Lower leg skin (tissue), 4 donors: ENCODE data around the gene GALNT14. TPM values are rescaled to one million over a fixed set of nuclear protein-coding genes. Genes with fewer than 3 reads are reported as not detected.
A peak's percentile ranks its signal among the peaks of the same experiment; 100 is the strongest.

Source experiments
- DNase-seq, 2 donors: peaks; one replicate each; pipeline ENCODE4 v3.0.0-alpha.2; 2019; ENCODE audit warnings: low spot score in 2 of 2
- H3K4me3 ChIP-seq: fragments of 200-600 bp; sonication (generic); 2 replicates; pipeline ENCODE4 v1.5.1; 2017; ENCODE audit warnings: mild to moderate bottlenecking, low read depth; ENCODE audit not compliant: poor library complexity, severe bottlenecking
- CTCF ChIP-seq, 3 donors: fragments of 450-650 bp; IDR thresholded peaks; one replicate each; pipeline ENCODE4 v1.5.1; 2016; ENCODE audit warnings: antibody characterized with exemption in 3 of 3, mild to moderate bottlenecking in 3 of 3, moderate library complexity in 2 of 3
- POLR2A ChIP-seq, 2 donors: fragments of 450-650 bp; IDR thresholded peaks; one replicate each; pipeline ENCODE4 v1.6.1; 2016 to 2017; ENCODE audit warnings: antibody characterized with exemption in 2 of 2, mild to moderate bottlenecking in 1 of 2, moderate library complexity in 1 of 2
- WGBS, 2 donors: methylation state at CpG; one replicate each; pipeline ENCODE4 v1.1.5; 2018; 5-methylcytosine and 5-hydroxymethylcytosine counted together
- intact Hi-C: fragments of 100-400 bp; cut with DNase I; formaldehyde crosslinking; loops from one replicate; pipeline ENCODE4 v1.15.0; 2023; ENCODE audit warnings: low total_unique reads
- total RNA-seq, 4 donors: library from RNA; depleted of rRNA; stranded (reverse); fragments of >200 nt; gene quantifications; one replicate each; pipeline ENCODE4 v1.1.0, GENCODE V29; 2016

Gene GALNT14
- total RNA-seq, 4 donors from 2014 or later: 2.5 to 6.2 (median 4.0) TPM

- TF ChIP-seq POLR2A (IDR thresholded peaks at IDR 0.05) (no peak), CTCF (IDR thresholded peaks at IDR 0.05) (no peak)
- WGBS, 2 donors: 92 to 95% methylated on average over 5 of the region's 5 CpGs
- H3K4me3 ChIP-seq: no peak overlapping the region
- DNase-seq: peak in 1 of 2 donors; percentile 50
- intact Hi-C loops: no loop called here
Observed at GRCh38 chr2:30903326-30903725, 234.9 kb downstream of the GALNT14 start.

GRCh38 chr2:30900381-30900780 lies 237.9 kb downstream of the GALNT14 start:
- WGBS, 2 donors: 62 to 67% methylated on average over 5 of the region's 5 CpGs

GRCh38 chr2:30899516-30900054 lies 238.7 kb downstream of the GALNT14 start:
- no peak overlapping the region for H3K4me3 ChIP-seq
- TF ChIP-seq CTCF (IDR thresholded peaks at IDR 0.05) (no peak), POLR2A (IDR thresholded peaks at IDR 0.05) (no peak)
- 70 to 86% methylated on average over 14 of the region's 14 CpGs for WGBS, 2 donors
- DNase-seq: peak in 1 of 2 donors; percentile 60
- intact Hi-C loops: no loop called here

More at GRCh38 chr2:30900381-30900780, 237.9 kb downstream of the GALNT14 start:
- H3K4me3 ChIP-seq: no peak overlapping the region
- no peak for TF ChIP-seq CTCF (IDR thresholded peaks at IDR 0.05)
- no peak for TF ChIP-seq POLR2A (IDR thresholded peaks at IDR 0.05)
- DNase-seq: no peak
- intact Hi-C loops: no loop called here

GRCh38 chr2:30897539-30897938 lies 240.7 kb downstream of the GALNT14 start:
- no peak for DNase-seq
- TF ChIP-seq CTCF (IDR thresholded peaks at IDR 0.05) (no peak), POLR2A (IDR thresholded peaks at IDR 0.05) (no peak)
- intact Hi-C loops: no loop called here
- H3K4me3 ChIP-seq: no peak overlapping the region
- WGBS, 2 donors: 91 to 94% methylated on average over 13 of the region's 13 CpGs

- TF ChIP-seq CTCF (IDR thresholded peaks at IDR 0.05) (no peak), POLR2A (IDR thresholded peaks at IDR 0.05) (no peak)
- DNase-seq: no peak
- intact Hi-C loops: no loop called here
- no peak overlapping the region for H3K4me3 ChIP-seq
- 60 to 70% methylated on average over 5 of the region's 5 CpGs for WGBS, 2 donors
Observed at GRCh38 chr2:30894498-30895119, 243.6 kb downstream of the GALNT14 start.
